ENCODE data around the gene ELK4.

ELK4 gene, protein sequence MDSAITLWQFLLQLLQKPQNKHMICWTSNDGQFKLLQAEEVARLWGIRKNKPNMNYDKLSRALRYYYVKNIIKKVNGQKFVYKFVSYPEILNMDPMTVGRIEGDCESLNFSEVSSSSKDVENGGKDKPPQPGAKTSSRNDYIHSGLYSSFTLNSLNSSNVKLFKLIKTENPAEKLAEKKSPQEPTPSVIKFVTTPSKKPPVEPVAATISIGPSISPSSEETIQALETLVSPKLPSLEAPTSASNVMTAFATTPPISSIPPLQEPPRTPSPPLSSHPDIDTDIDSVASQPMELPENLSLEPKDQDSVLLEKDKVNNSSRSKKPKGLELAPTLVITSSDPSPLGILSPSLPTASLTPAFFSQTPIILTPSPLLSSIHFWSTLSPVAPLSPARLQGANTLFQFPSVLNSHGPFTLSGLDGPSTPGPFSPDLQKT

DNA sequence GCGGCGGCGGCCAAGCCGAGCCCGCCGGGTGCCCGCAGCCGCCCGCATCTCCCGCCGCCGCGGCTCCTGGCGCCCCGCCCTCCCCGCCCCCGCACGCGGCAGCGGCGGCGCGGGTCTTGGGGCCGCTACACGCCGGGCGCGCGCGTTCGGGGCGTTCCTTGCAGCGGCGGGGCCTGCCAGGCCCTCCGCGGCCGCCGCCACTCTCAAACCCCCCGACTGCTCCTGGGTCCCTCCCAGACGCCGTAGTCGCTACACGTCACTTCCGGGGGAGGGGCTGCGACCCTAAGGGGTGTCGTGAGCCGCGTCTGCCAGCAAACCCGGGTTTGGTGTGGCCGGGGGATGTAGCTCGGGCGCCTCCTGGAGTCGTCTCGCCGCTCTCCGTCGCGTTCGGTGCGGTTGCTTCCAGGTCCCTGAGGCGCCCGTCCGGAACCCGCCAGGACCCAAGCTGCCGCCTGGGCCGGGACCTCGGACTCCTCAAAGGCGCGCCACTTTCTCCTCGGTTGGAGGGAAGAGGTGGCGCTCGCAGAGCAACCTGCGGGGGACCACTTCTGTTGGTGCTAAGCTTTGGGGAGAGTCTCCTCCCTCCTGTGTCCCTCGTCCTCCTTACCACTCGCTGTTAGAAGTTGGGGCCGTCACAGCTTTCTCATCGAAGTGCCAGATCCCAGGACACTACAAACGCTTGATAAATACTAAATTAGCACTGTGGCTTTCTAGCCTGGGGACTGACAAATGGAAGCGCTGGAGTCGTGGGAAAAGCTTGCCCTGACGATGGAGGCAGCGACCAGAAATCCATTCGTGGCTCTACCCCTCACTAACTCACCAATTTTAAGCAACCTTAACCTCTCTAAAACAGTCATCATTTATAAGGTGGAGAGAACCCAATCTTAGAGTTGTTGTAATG lies at the start of gene ELK4:
ELK4 (minus strand) TSS at position 244 of the 901 bp plus-strand sequence. CDS start 8,129 bp downstream, outside the sequence.
- in situ Hi-C loops (cut with MboI; ENCODE audit: low pct_unique_long_range_greater_than_20kb, low sequenced_read_pairs, unreplicated experiment) = loop anchor here (5.0 kb wide), 1 partner anchor 35 kb away; no protein-coding TSS in a partner anchor
- TF ChIP-seq, protein P1, sequence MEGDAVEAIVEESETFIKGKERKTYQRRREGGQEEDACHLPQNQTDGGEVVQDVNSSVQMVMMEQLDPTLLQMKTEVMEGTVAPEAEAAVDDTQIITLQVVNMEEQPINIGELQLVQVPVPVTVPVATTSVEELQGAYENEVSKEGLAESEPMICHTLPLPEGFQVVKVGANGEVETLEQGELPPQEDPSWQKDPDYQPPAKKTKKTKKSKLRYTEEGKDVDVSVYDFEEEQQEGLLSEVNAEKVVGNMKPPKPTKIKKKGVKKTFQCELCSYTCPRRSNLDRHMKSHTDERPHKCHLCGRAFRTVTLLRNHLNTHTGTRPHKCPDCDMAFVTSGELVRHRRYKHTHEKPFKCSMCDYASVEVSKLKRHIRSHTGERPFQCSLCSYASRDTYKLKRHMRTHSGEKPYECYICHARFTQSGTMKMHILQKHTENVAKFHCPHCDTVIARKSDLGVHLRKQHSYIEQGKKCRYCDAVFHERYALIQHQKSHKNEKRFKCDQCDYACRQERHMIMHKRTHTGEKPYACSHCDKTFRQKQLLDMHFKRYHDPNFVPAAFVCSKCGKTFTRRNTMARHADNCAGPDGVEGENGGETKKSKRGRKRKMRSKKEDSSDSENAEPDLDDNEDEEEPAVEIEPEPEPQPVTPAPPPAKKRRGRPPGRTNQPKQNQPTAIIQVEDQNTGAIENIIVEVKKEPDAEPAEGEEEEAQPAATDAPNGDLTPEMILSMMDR (IDR thresholded peaks at IDR 0.05; ENCODE audit: extremely low read depth, insufficient read depth, missing control alignments) = peak; percentile 85
- peak; percentile 96 for DNase-seq (ENCODE audit: low spot score)

GRCh38 chr1:205681364-205681763 lies 49.6 kb upstream of the ELK4 start:
- DNase-seq (ENCODE audit: low spot score) = no peak
- TF ChIP-seq, protein P1 (IDR thresholded peaks at IDR 0.05; ENCODE audit: extremely low read depth, insufficient read depth, missing control alignments) = no peak
- in situ Hi-C loops (cut with MboI; ENCODE audit: low pct_unique_long_range_greater_than_20kb, low sequenced_read_pairs, unreplicated experiment) = no loop called here

GRCh38 chr1:205680073-205680851 lies 48.5 kb upstream of the ELK4 start, which contains the start of gene SLC45A3:
TSS of gene SLC45A3 (minus strand) at chr1:205680509. CDS start at chr1:205664656, 15,853 bp downstream.
- in situ Hi-C loops (cut with MboI; ENCODE audit: low pct_unique_long_range_greater_than_20kb, low sequenced_read_pairs, unreplicated experiment) = no loop called here

GRCh38 chr1:205678286-205679111 lies 46.7 kb upstream of the ELK4 start:
- DNase-seq (ENCODE audit: low spot score) = no peak
- in situ Hi-C loops (cut with MboI; ENCODE audit: low pct_unique_long_range_greater_than_20kb, low sequenced_read_pairs, unreplicated experiment) = no loop called here
- TF ChIP-seq, protein P1 (IDR thresholded peaks at IDR 0.05; ENCODE audit: extremely low read depth, insufficient read depth, missing control alignments) = no peak

More at GRCh38 chr1:205680073-205680851, 48.5 kb upstream of the ELK4 start, which contains the start of gene SLC45A3:
- peak; percentile 65 for DNase-seq (ENCODE audit: low spot score)
- TF ChIP-seq, protein P1 (IDR thresholded peaks at IDR 0.05; ENCODE audit: extremely low read depth, insufficient read depth, missing control alignments) = no peak

- DNase-seq (ENCODE audit: low spot score) = no peak
- in situ Hi-C loops (cut with MboI; ENCODE audit: low pct_unique_long_range_greater_than_20kb, low sequenced_read_pairs, unreplicated experiment) = no loop called here
- TF ChIP-seq, protein P1 (IDR thresholded peaks at IDR 0.05; ENCODE audit: extremely low read depth, insufficient read depth, missing control alignments) = no peak
Measured at GRCh38 chr1:205677167-205677566, 45.4 kb upstream of the ELK4 start.
